ENCODE data around the gene USP24.

Gene USP24

DNA sequence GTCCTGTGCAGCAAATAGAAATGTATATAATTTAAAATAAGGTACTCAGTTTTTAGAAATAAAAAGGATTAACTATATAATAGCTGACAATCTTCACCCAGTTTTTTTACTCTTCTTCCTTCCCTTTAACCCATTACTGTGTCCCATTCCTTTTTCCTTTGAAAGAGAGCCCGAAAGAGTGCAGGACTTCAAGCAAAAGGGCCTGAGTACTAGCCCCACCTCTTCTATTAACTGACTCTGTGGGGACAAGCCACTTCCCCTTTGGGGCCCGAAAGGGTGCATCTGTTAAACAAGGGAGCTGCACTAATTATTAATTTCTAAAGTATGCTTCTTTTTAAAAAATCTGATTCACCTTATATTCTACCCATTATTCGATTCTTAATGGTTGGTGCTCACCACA is 3.3 kb downstream of the USP24 start:
- H3K4me3 ChIP-seq (ENCODE audit: low read length, poor library complexity, severe bottlenecking), result peak overlapping the region; percentile 96
- H3K4me2 ChIP-seq (ENCODE audit: low read depth, low read length, poor library complexity, severe bottlenecking), result peak overlapping the region; percentile 95
- H3K9ac ChIP-seq (ENCODE audit: low read depth, low read length, poor library complexity, severe bottlenecking), result peak overlapping the region; percentile 92
- no peaks in the 10 kb centered on the region for H3F3A ChIP-seq (ENCODE audit: low read depth)
- peaks cover 98% of the 10 kb centered on the region for H3K79me2 ChIP-seq (ENCODE audit: insufficient read depth, low read length)
- no peak for TF ChIP-seq EZH2phosphoT487 (IDR thresholded peaks at IDR 0.05; ENCODE audit: borderline replicate concordance)
- TF ChIP-seq, protein P1, sequence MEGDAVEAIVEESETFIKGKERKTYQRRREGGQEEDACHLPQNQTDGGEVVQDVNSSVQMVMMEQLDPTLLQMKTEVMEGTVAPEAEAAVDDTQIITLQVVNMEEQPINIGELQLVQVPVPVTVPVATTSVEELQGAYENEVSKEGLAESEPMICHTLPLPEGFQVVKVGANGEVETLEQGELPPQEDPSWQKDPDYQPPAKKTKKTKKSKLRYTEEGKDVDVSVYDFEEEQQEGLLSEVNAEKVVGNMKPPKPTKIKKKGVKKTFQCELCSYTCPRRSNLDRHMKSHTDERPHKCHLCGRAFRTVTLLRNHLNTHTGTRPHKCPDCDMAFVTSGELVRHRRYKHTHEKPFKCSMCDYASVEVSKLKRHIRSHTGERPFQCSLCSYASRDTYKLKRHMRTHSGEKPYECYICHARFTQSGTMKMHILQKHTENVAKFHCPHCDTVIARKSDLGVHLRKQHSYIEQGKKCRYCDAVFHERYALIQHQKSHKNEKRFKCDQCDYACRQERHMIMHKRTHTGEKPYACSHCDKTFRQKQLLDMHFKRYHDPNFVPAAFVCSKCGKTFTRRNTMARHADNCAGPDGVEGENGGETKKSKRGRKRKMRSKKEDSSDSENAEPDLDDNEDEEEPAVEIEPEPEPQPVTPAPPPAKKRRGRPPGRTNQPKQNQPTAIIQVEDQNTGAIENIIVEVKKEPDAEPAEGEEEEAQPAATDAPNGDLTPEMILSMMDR (conservative IDR thresholded peaks at IDR 0.05; ENCODE audit: low read length), result no peak
- no peaks in the 10 kb centered on the region for H3K9me2 ChIP-seq (replicated peaks; ENCODE audit: low read depth, low read length)
- H2AFZ ChIP-seq (ENCODE audit: low read length), result no peak overlapping the region
- H3K4me1 ChIP-seq (ENCODE audit: insufficient read depth, low read length, poor library complexity, severe bottlenecking), result peaks cover 59% of the 10 kb centered on the region
- no peaks in the 10 kb centered on the region for H3K27me3 ChIP-seq (ENCODE audit: insufficient read depth, low read length, poor library complexity, severe bottlenecking)
- H3K9me3 ChIP-seq (ENCODE audit: insufficient read depth, low read depth, low read length), result no peaks in the 10 kb centered on the region
- peaks cover 75% of the 10 kb centered on the region for H4K20me1 ChIP-seq (ENCODE audit: insufficient read depth, low read length, poor library complexity, severe bottlenecking)
- H3K36me3 ChIP-seq (ENCODE audit: insufficient read depth, low read length), result no peaks in the 10 kb centered on the region

DNA sequence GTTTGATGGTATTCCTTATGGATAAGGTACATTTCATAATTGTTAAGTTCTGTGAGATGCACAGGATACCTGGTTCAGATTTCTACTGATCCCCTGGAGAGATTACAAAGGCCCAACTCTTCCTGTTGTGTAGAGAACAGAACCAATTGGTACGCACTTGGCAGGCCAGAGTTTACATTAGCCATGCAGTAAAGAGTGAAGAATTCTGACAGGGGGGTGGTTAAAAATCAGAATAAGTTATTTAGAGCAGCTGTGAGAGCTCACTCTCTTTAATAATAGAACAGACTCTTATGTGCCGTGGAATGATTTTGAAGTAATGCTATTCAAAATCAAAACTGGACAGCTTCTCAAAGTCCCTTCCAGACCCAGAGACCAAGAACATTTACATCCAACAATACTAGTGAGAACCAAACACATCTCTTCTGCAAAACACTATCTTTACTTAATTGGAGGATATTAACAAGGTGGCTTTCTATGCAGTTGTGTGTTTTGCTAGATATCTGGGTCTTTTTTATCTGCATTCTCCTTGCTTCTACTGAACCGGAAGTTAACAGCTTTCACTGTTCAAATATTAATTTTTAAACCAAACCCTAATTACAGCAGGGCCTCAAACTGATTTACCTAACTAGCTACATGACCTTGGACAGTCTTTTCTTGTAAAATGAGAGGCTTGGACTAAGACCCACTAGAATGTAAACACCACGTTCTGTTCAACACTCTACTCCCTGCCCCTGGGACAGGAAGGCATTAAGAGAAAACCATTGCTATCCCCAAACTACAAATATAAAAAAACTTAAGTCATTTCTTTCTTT is 4.0 kb downstream of the USP24 start:
- TF ChIP-seq, protein P1 (conservative IDR thresholded peaks at IDR 0.05; ENCODE audit: low read length), result no peak
- Histone ChIP-seq H3K4me2 (ENCODE audit: low read depth, low read length, poor library complexity, severe bottlenecking) (peak overlapping the region; percentile 95), H3K4me1 (ENCODE audit: insufficient read depth, low read length, poor library complexity, severe bottlenecking) (peaks cover 59% of the 10 kb centered on the region), H3K9me2 (replicated peaks; ENCODE audit: low read depth, low read length) (no peaks in the 10 kb centered on the region), H3K9me3 (ENCODE audit: insufficient read depth, low read depth, low read length) (no peaks in the 10 kb centered on the region), H2AFZ (ENCODE audit: low read length) (no peak overlapping the region), H3K27me3 (ENCODE audit: insufficient read depth, low read length, poor library complexity, severe bottlenecking) (no peaks in the 10 kb centered on the region), H3K9ac (ENCODE audit: low read depth, low read length, poor library complexity, severe bottlenecking) (peak overlapping the region; percentile 92), H3K79me2 (ENCODE audit: insufficient read depth, low read length) (peaks cover 98% of the 10 kb centered on the region), H3K36me3 (ENCODE audit: insufficient read depth, low read length) (0 out of 2 replicates have a peak, but pooled peaks cover 2% of the 10 kb centered on the region), H4K20me1 (ENCODE audit: insufficient read depth, low read length, poor library complexity, severe bottlenecking) (peaks cover 82% of the 10 kb centered on the region), H3F3A (ENCODE audit: low read depth) (no peaks in the 10 kb centered on the region), H3K4me3 (ENCODE audit: low read length, poor library complexity, severe bottlenecking) (peak overlapping the region; percentile 96)

DNA sequence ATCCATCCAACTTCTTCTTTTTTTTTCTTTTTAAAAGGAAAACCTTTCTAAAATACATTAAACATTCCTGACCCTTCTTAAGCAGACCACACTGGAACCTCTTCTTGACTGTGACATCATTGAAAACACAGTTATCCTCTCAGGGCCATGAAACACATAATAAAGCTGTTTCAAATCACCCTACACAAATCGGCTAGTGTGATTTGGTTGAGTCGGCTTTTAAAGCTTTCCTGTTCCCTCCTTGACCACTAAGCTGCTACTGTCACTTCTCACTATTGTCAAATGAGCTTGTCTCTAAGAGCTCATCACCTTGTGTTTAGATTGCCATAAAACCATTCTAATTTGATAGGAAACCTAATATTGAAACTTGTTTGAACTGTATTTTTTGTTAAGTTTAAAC is 5.9 kb downstream of the USP24 start:
- H3K79me2 ChIP-seq (ENCODE audit: insufficient read depth, low read length), result peaks cover 100% of the 10 kb centered on the region
- no peaks in the 10 kb centered on the region for H3F3A ChIP-seq (ENCODE audit: low read depth)
- H3K9me2 ChIP-seq (replicated peaks; ENCODE audit: low read depth, low read length), result no peaks in the 10 kb centered on the region
- H4K20me1 ChIP-seq (ENCODE audit: insufficient read depth, low read length, poor library complexity, severe bottlenecking), result peaks cover 99% of the 10 kb centered on the region
- H3K9me3 ChIP-seq (ENCODE audit: insufficient read depth, low read depth, low read length), result no peaks in the 10 kb centered on the region
- peaks cover 71% of the 10 kb centered on the region for H3K4me1 ChIP-seq (ENCODE audit: insufficient read depth, low read length, poor library complexity, severe bottlenecking)
- H3K27me3 ChIP-seq (ENCODE audit: insufficient read depth, low read length, poor library complexity, severe bottlenecking), result no peaks in the 10 kb centered on the region
- H3K9ac ChIP-seq (ENCODE audit: low read depth, low read length, poor library complexity, severe bottlenecking), result peak overlapping the region; percentile 92
- no peak overlapping the region for H2AFZ ChIP-seq (ENCODE audit: low read length)
- 0 out of 2 replicates have a peak, but pooled peaks cover 4% of the 10 kb centered on the region for H3K36me3 ChIP-seq (ENCODE audit: insufficient read depth, low read length)
- peak overlapping the region; percentile 95 for H3K4me2 ChIP-seq (ENCODE audit: low read depth, low read length, poor library complexity, severe bottlenecking)
- TF ChIP-seq, protein P1 (conservative IDR thresholded peaks at IDR 0.05; ENCODE audit: low read length), result no peak; the same call in 1 of the 2 replicates
- TF ChIP-seq EZH2phosphoT487 (IDR thresholded peaks at IDR 0.05; ENCODE audit: borderline replicate concordance), result no peak
- H3K4me3 ChIP-seq (ENCODE audit: low read length, poor library complexity, severe bottlenecking), result peak overlapping the region; percentile 96
